Upper lobe of right lung (tissue), 1 donor: ENCODE data around the gene TMEM138. TPM values are rescaled to one million over a fixed set of nuclear protein-coding genes. Genes with fewer than 3 reads are reported as not detected.

ENCODE experiments used
- ATAC-seq: fragments of 200-7000 bp; cut with Tn5 transposase; one replicate; pipeline ENCODE4 v1.9.1; 2020; ENCODE audit warnings: mild to moderate bottlenecking, moderate library complexity
- DNase-seq: peaks from one replicate; pipeline ENCODE4 v3.0.0-alpha.2; 2020
- H3K27ac ChIP-seq: fragments of 200-600 bp; one replicate; pipeline ENCODE4 v1.8.0; 2022
- H3K27me3 ChIP-seq: fragments of 200-600 bp; one replicate; pipeline ENCODE4 v1.8.0; 2022; ENCODE audit warnings: mild to moderate bottlenecking
- H3K36me3 ChIP-seq: fragments of 200-600 bp; one replicate; pipeline ENCODE4 v1.8.0; 2022
- H3K4me1 ChIP-seq: fragments of 200-600 bp; one replicate; pipeline ENCODE4 v1.8.0; 2022
- H3K4me3 ChIP-seq: fragments of 200-600 bp; one replicate; pipeline ENCODE4 v1.8.0; 2022; ENCODE audit warnings: mild to moderate bottlenecking
- H3K9me3 ChIP-seq: fragments of 200-600 bp; one replicate; pipeline ENCODE4 v1.8.0; 2022
- CTCF ChIP-seq: fragments of 200-600 bp; IDR thresholded peaks from one replicate; pipeline ENCODE4 v1.8.0; 2022; ENCODE audit warnings: antibody characterized with exemption
- intact Hi-C: fragments of 100-400 bp; cut with DNase I; formaldehyde crosslinking; loops from one replicate; pipeline ENCODE4 v1.11.0; 2022
- total RNA-seq: library from RNA; stranded (reverse); fragmentation: NEBNext Ultra II Directional; extraction: Animal tissue kit (Norgen Biotek cat#: 25700); gene quantifications from one replicate; pipeline ENCODE4 v1.2.1, GENCODE V29; 2021
- donor health status: DM: no; HTN: yes; CAD: no; lungs with severe emphysema.

TMEM138 gene
- total RNA-seq, 1 donor from 2014 or later: 46.3 TPM

GRCh38 chr11:61339490-61339878, 22.7 kb upstream of the TMEM138 start:
- no peaks in the 10 kb centered on the region for H3K9me3 ChIP-seq
- intact Hi-C loops: loop anchor here (2.0 kb wide), 1 partner anchor 41 kb away; no protein-coding TSS in a partner anchor
- no peaks in the 10 kb centered on the region for H3K27me3 ChIP-seq
- DNase-seq (no peak), ATAC-seq (no peak)
- no peak overlapping the region for H3K27ac ChIP-seq
- H3K36me3 ChIP-seq: no peaks in the 10 kb centered on the region
- TF ChIP-seq CTCF: no peak
- H3K4me1 ChIP-seq: peaks cover 4% of the 10 kb centered on the region
- no peak overlapping the region for H3K4me3 ChIP-seq

DNA sequence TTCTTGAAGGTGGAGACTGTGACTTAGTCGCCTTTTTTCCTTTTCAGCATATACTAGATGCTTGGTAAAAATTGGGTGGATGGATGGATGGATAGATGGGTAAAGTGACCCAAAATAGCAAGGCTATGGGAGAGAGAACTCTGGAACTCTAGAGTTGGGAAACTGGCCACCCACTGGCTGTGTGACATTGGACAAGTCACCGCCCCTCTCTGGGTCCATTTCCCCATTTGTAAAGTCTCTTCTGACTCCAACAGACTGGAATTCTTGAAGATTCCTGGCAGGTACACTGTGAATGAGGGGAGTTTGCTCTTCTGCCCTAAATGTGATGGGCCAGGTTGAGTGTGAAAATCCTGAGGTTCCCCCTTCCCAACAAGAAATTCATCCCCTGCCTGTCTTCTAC, 21.2 kb upstream of the TMEM138 start:
- no peak for DNase-seq
- no peaks in the 10 kb centered on the region for H3K36me3 ChIP-seq
- ATAC-seq: no peak
- no peak for TF ChIP-seq CTCF
- H3K9me3 ChIP-seq: no peaks in the 10 kb centered on the region
- no peak overlapping the region for H3K27ac ChIP-seq
- no peaks in the 10 kb centered on the region for H3K27me3 ChIP-seq
- H3K4me1 ChIP-seq: peaks cover 4% of the 10 kb centered on the region
- intact Hi-C loops: no loop called here
- H3K4me3 ChIP-seq: no peak overlapping the region

GRCh38 chr11:61341706-61342105, 20.5 kb upstream of the TMEM138 start:
- intact Hi-C loops: no loop called here
- Histone ChIP-seq H3K4me3 (no peak overlapping the region), H3K9me3 (no peaks in the 10 kb centered on the region), H3K27ac (no peak overlapping the region), H3K4me1 (no peaks in the 10 kb centered on the region), H3K27me3 (no peaks in the 10 kb centered on the region), H3K36me3 (no peaks in the 10 kb centered on the region)
- no peak for DNase-seq
- no peak for ATAC-seq
- no peak for TF ChIP-seq CTCF

GRCh38 chr11:61342207-61342803, 19.9 kb upstream of the TMEM138 start:
- no peak for TF ChIP-seq CTCF

GRCh38 chr11:61343792-61344745, 18.1 kb upstream of the TMEM138 start:
- ATAC-seq (no peak), DNase-seq (no peak)
- H3K9me3 ChIP-seq: no peaks in the 10 kb centered on the region
- no peaks in the 10 kb centered on the region for H3K4me1 ChIP-seq
- no peak overlapping the region for H3K27ac ChIP-seq
- TF ChIP-seq CTCF: no peak
- H3K4me3 ChIP-seq: no peak overlapping the region
- intact Hi-C loops: no loop called here
- H3K36me3 ChIP-seq: peaks cover 6% of the 10 kb centered on the region
- H3K27me3 ChIP-seq: no peaks in the 10 kb centered on the region

More at GRCh38 chr11:61342207-61342803, 19.9 kb upstream of the TMEM138 start:
- H3K4me3 ChIP-seq: no peak overlapping the region
- H3K27ac ChIP-seq: no peak overlapping the region
- intact Hi-C loops: no loop called here
- H3K9me3 ChIP-seq: no peaks in the 10 kb centered on the region
- DNase-seq (no peak), ATAC-seq (no peak)
- H3K4me1 ChIP-seq: no peaks in the 10 kb centered on the region
- no peaks in the 10 kb centered on the region for H3K36me3 ChIP-seq
- no peaks in the 10 kb centered on the region for H3K27me3 ChIP-seq
